GM21529 (cell line): Measurements from ENCODE around the gene ITGB1.
"Not testable (repeated sequence)": the region's sequence is repeated elsewhere in the genome, so short reads cannot be mapped to it uniquely, and the experiment has no call there.

Experiments
- ATAC-seq: cut with Tn5 transposase; IDR thresholded peaks from one replicate; pipeline ENCODE4 v1.9.1; 2021; ENCODE audit not compliant: unreplicated experiment

Gene ITGB1

GRCh38 chr10:32980558-32981468, 22.8 kb upstream of the ITGB1 start:
- peak; percentile 97 for ATAC-seq

DNA sequence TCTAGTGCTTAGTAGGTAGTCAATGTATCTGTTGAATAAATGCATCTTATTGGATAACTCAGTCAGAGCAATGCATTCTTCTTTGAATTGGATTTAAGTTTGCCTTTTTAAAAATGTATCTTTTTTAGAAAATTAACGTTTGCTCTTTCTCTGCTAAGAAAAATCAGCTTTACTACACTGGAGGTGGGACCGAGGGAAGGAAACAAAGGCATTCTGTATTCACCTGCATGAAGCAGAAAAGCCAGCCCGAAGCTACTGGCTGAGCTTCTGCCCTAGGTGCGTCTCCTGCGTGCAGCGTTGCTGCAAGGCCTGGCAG, 22.2 kb upstream of the ITGB1 start:
- ATAC-seq, result no peak

- ATAC-seq, result not testable (repeated sequence)
Measured at GRCh38 chr10:32979719-32980118, 21.7 kb upstream of the ITGB1 start.

DNA sequence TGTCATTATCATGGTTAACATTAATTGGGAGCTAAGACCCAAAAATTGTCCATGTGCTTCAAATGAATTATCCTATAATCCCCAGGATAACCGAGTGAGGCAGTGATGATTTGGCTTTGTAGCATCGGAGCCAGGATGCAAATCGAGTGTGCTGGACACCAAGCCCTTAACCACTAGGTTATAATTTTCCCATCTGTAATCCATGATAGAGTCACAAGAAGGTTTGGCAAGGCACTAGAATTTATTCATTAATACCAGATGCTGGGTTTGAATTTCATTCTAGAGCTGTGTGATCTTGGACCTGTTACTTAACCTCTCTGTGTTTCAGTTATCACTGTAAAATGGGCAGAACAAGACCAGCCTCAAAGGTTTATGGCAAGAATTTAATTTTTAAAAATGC, 21.0 kb upstream of the ITGB1 start:
- no peak for ATAC-seq

DNA sequence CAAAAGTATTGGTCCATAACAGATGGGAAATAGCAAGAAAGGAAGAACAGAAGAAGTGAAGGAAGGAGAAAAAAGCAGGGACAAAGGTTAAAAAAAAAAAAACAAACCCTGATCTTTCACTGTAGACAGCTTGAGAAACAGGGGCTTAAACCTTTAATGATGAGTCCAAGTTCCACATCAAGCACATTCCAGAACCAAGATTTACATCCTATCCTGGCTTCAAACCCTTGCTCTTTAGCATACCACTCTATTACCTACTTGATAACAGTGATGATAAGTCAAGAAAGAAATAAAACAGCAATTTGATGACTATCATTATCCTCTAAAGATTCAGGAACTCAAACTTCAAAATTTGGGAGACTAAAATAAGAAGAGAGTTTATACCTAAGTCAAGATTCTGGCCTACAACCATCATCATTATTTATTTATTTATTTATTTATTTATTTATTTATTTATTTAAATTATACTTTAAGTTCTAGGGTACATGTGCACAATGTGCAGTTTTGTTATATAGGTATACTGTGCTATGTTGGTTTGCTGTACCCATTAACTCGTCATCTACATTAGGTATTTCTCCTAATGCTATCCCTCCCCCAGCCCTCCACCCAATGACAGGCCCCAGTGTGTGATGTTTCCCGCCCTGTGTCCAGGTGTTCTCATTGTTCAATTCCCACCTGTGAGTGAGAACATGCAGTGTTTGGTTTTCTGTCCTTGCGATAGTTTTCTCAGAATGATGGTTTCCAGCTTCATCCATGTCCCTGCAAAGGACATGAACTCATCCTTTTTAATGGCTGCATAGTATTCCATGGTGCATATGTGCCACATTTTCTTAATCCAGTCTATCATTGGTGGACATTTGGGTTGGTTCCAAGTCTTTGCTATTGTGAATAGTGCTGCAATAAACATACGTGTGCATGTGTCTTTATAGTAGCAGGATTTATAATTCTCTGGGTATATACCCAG, 20.1 kb upstream of the ITGB1 start:
- not testable (repeated sequence) for ATAC-seq

- no peak for ATAC-seq
Measured at GRCh38 chr10:32976338-32976737, 18.3 kb upstream of the ITGB1 start.

GRCh38 chr10:32972929-32973328, 14.9 kb upstream of the ITGB1 start:
- ATAC-seq, result peak; percentile 51

- ATAC-seq, result no peak
Measured at GRCh38 chr10:32972460-32972859, 14.4 kb upstream of the ITGB1 start.

- no peak for ATAC-seq
Measured at GRCh38 chr10:32971536-32972091, 13.6 kb upstream of the ITGB1 start.

DNA sequence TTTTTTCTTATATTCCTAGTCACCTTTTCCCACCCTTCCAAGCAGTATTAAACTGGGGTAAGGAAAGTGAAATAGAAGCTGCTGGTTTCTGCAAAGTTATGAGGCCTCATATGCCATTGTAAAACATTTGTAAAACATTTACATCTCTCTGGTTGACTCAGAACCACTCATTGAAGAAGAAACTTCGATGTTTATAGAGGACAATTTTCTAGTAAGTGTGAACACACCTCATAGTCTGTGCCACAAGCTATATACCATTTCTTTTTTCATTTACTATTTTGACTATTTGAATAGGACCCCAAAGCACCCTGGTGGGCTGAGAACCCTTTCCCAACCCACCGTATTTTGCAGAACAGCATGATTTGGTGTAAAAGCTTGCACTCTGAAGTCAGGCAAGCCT, 12.9 kb upstream of the ITGB1 start:
- ATAC-seq, result peak; percentile 82

DNA sequence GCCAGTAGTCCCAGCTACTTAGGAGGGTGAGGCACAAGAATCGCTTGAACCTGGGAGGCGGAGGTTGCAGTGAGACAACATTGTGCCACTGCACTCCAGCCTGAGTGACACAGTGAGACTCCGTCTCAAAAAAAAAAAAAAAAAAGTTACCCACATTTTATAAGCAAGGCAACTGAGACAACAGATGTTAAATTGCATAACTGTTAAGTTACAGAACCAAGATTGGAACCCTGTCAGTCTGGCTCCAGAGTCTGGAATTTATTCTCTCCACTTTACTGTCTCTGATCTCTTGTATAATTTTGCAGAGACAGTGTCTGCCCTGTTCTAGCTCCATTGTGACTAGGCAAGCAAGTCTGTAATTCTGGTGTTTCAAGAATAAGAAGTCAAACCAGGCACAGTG, 6.2 kb upstream of the ITGB1 start:
- ATAC-seq, result no peak

DNA sequence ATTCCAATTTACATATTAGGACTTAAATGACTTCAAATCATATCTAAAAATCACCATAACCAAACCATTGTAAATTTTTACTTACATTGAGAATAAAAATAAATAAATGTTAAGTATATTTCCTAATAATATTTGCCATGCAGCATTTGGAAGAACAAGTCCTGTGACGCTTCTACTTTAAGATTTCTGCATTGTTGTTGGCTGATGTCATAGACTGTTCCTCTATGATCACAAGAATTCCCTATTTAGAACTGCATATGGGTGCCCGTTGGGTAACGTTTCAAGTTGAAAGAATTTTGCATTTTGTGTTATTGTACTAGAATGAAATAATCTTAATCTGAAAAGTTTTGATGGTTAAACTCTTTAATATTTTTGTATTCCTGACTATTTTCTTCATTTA, 5.1 kb upstream of the ITGB1 start:
- no peak for ATAC-seq

GRCh38 chr10:32962521-32962920, 4.5 kb upstream of the ITGB1 start:
- ATAC-seq, result no peak

GRCh38 chr10:32961895-32962369, 3.9 kb upstream of the ITGB1 start:
- ATAC-seq, result no peak

DNA sequence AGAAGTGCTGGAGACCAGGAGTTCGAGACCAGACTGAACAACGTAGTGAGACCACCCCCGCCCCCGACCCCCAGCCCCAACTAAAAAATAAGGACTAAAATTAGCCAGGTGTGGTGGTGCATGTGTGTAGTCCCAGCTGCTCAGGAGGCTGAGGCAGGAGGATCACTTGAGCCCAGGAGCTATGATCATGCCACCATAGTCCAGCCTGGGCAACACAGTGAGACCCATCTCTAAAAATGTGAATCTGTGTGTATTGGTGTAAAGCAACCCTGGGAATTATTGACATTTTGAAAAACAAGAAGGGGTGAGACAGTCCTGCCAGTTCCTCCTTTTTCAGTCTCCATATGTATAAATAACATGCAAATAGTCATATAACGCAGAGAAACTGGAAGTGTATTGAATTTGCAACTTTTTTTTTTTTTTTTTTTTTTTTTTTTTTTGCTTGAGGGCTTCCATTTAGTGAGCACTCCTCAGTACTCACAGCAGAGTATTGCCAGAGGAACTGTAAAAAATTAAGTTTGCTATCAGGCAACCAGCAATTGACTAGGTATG, 3.4 kb upstream of the ITGB1 start:
- no peak for ATAC-seq

DNA sequence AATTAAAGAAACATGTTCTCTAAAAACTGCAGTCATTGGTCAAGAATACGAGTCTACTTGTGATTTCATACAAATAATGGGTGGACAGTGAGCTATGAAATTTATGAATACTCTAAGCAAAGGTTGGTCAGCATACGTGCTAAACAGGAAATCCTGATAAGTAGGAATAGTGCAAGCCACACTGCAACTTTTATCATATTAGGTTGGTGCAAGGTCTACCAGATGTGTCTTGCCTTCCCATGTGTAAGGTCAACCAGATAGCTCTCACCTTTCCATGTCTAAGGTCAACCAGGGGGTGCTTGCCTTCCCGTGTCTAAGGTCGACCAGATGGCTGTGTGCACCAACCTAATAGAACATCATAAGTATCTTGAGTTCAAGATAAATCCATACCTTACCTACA, 2.0 kb upstream of the ITGB1 start:
- ATAC-seq, result no peak

- ATAC-seq, result peak; percentile 32
Measured at GRCh38 chr10:32959006-32959920, 1.2 kb upstream of the ITGB1 start.

GRCh38 chr10:32957341-32958084, 517 bp downstream of the ITGB1 start:
- peak; percentile 31 for ATAC-seq
